Fibroblast of the aortic adventitia (primary cell): ENCODE measurements around the gene RBM28. TPM values are rescaled to one million over a fixed set of nuclear protein-coding genes. Genes with fewer than 3 reads are reported as not detected.

Source experiments
- DNase-seq: peaks from one replicate; pipeline ENCODE4 v3.0.0-alpha.2; 2010; ENCODE audit warnings: low read depth
- H3K4me3 ChIP-seq: 2 replicates; pipeline ENCODE4 v1.5.1; 2011; ENCODE audit warnings: low read depth, mild to moderate bottlenecking, control low read depth, low read length, moderate library complexity
- CTCF ChIP-seq: IDR thresholded peaks from 2 replicates; pipeline ENCODE4 v1.5.1; 2011; ENCODE audit warnings: mild to moderate bottlenecking, low read length, control low read depth, inconsistent platforms; ENCODE audit not compliant: insufficient read depth
- total RNA-seq: library from RNA; depleted of rRNA; stranded (reverse); fragments of >200 nt; gene quantifications from 2 replicates; pipeline ENCODE4 v1.2.3, GENCODE V29; 2012; ENCODE audit warnings: low replicate concordance

Gene RBM28
- total RNA-seq, 1 donor, result 14.7 TPM

GRCh38 chr7:128389085-128389617 is 45.4 kb upstream of the RBM28 start:
- TF ChIP-seq CTCF, result no peak
- DNase-seq, result no peak
- no peak overlapping the region for H3K4me3 ChIP-seq

- no peak overlapping the region for H3K4me3 ChIP-seq
- TF ChIP-seq CTCF, result no peak
These were observed 44.4 kb upstream of the RBM28 start for GRCh38 chr7:128388145-128388485.

GRCh38 chr7:128387216-128388144 is 43.8 kb upstream of the RBM28 start:
- peak; percentile 87 for DNase-seq
- peak; percentile 93 for TF ChIP-seq CTCF
- no peak overlapping the region for H3K4me3 ChIP-seq

More at GRCh38 chr7:128388145-128388485, 44.4 kb upstream of the RBM28 start:
- no peak for DNase-seq

GRCh38 chr7:128385988-128386925 is 42.5 kb upstream of the RBM28 start:
- no peak for TF ChIP-seq CTCF
- no peak for DNase-seq
- H3K4me3 ChIP-seq, result no peak overlapping the region

GRCh38 chr7:128384726-128385125 is 41.0 kb upstream of the RBM28 start:
- DNase-seq, result no peak
- TF ChIP-seq CTCF, result no peak
- H3K4me3 ChIP-seq, result no peak overlapping the region

GRCh38 chr7:128383776-128384175 is 40.1 kb upstream of the RBM28 start:
- no peak for TF ChIP-seq CTCF
- peak; percentile 14 for DNase-seq
- H3K4me3 ChIP-seq, result no peak overlapping the region
